ENCODE results near the gene PET100. TPM values are rescaled to one million over a fixed set of nuclear protein-coding genes. Genes with fewer than 3 reads are reported as not detected.

The PET100 gene
- total RNA-seq, 1 donor from 2014 or later = 123 TPM

DNA sequence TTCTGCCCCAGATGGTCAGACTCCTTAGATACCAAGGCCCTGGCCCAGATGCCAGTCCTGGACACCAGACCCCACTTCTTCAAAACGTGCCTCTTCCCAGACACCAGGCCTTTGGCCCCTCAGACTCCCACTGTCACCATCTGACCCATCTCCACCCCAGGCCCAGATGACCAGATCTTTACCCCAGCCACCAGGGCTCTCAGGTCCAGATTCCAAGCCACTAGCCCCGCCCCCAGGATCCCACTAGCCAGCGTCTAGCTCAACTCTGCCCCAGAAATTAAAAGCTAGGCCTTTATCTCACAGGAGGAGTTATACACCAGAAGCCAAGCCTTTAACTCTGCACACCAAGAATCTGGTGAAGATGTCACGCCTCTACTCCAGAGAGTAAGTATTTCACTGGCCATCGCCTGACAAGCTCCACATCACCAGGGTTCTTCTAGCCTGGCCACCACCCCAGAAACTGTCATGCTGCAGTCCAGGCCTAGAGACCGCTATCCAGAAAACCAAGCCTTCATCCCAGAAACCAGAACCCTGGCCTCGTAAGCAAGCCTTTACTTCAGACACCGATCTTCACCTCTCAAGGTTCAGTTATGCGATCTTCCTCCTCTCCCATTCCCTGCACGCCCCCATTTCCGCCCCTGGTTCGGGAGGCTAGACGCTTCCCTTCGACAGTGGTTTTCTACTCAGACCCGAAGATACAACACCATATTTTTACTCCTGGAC is 843 bp upstream of the PET100 start:
- ATAC-seq (ENCODE audit: low read depth) (no peak), DNase-seq (no peak)
- H3K4me3 Mint-ChIP-seq = peak overlapping the region; percentile 98
- peaks cover 37% of the 10 kb centered on the region for H3K4me1 Mint-ChIP-seq
- POLR2A ChIA-PET = interaction anchor here (0.6 to 2.1 kb wide), 18 partner anchors 9 to 885 kb away, joined by 3 to 14 read pairs (median 4); partner anchors contain the start of genes MAP2K7, MCOLN1, SNAPC2 and STXBP2
- peak overlapping the region; percentile 98 for H3K27ac Mint-ChIP-seq
- intact Hi-C loops (cut with micrococcal nuclease) = loop anchor here (1.0 kb wide), 3 partner anchors 9 to 315 kb away; partner anchors contain the start of genes PNPLA6, STXBP2 and TIMM44
- TF ChIP-seq, protein P1, sequence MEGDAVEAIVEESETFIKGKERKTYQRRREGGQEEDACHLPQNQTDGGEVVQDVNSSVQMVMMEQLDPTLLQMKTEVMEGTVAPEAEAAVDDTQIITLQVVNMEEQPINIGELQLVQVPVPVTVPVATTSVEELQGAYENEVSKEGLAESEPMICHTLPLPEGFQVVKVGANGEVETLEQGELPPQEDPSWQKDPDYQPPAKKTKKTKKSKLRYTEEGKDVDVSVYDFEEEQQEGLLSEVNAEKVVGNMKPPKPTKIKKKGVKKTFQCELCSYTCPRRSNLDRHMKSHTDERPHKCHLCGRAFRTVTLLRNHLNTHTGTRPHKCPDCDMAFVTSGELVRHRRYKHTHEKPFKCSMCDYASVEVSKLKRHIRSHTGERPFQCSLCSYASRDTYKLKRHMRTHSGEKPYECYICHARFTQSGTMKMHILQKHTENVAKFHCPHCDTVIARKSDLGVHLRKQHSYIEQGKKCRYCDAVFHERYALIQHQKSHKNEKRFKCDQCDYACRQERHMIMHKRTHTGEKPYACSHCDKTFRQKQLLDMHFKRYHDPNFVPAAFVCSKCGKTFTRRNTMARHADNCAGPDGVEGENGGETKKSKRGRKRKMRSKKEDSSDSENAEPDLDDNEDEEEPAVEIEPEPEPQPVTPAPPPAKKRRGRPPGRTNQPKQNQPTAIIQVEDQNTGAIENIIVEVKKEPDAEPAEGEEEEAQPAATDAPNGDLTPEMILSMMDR (IDR thresholded peaks at IDR 0.05) = no peak
- no peaks in the 10 kb centered on the region for H3K9me3 Mint-ChIP-seq
- CTCF ChIA-PET = interaction anchor here (1.4 kb wide), 1 partner anchor 52 kb away, joined by 3 read pairs; the partner anchor contains the start of gene TRAPPC5
- H3K36me3 Mint-ChIP-seq (ENCODE audit: low read depth) = peaks cover 42% of the 10 kb centered on the region
- H3K27me3 Mint-ChIP-seq = no peaks in the 10 kb centered on the region

DNA sequence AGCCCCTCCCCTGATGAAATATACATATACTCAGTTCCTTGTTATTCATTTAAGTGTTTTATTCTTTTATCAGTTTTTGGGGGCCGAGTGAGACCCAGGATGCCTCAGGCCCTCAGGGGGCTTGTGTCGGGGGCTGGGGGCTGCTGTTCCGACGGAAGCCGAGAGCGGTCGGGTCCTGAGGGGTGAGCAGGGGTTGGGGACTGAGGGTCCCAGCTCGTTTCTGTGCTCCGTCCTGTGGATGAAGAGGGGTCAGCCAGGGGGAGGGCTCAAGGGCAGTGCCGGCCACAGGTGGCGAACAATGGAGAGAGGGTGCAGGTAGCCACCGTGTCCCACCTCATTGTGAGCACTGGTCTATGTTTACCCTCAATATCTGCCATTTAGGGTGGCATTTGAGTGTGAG is 2.0 kb downstream of the PET100 start:
- Mint-ChIP-seq H3K27ac (no peak overlapping the region), H3K4me1 (peaks cover 45% of the 10 kb centered on the region), H3K27me3 (no peaks in the 10 kb centered on the region), H3K36me3 (ENCODE audit: low read depth) (peaks cover 24% of the 10 kb centered on the region), H3K9me3 (no peaks in the 10 kb centered on the region), H3K4me3 (no peak overlapping the region)
- CTCF ChIA-PET = no interaction called here
- intact Hi-C loops (cut with micrococcal nuclease) = no loop called here
- no peak for DNase-seq
- POLR2A ChIA-PET = interaction anchor here (0.7 kb wide), 1 partner anchor 289 kb away, joined by 3 read pairs; no protein-coding TSS in a partner anchor
- TF ChIP-seq, protein P1 (IDR thresholded peaks at IDR 0.05) = no peak
- no peak for ATAC-seq (ENCODE audit: low read depth)

DNA sequence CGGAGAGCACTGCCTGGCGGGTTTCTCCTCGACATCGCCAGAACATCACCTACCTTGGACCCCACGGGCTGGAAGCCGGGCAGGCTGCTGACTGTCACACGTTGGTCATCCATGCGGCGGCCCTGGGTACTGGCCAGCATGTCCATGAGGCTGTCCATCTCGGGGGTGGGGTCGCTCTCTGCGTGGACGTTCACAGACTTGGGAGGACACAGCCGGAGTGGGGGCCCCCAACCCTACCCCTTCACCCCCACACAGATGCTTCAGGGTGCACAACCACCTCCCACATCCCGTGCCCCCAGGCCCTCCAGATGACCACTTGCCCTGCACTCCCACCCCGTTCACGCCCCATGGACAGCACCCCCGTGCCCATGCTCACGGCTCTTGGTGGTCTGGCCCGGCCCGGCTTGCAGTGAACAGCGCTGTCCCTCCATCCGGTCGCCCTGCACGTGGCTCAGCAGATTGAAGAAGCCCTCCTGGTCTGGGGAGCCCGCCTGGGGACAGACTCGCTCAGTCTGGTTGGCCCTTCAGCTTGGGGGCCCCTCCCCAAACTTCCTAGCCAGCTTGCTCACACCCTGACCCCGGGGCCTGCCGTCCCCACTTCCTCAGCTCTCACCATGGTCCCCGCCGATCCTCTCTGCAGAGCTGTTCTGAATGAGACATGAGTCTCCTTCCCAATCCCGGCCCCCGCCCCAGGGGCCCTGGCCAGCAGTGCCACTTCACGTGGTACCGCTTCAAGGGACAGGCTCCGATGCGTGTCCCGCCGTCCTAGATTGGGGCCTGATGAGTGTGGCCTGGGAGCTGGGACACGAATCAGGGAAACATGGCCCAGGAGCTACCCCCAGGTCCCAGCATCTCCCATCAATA is 3.0 kb downstream of the PET100 start:
- CTCF ChIA-PET = no interaction called here
- DNase-seq = no peak
- H3K27me3 Mint-ChIP-seq = no peaks in the 10 kb centered on the region
- no peaks in the 10 kb centered on the region for H3K9me3 Mint-ChIP-seq
- H3K27ac Mint-ChIP-seq = no peak overlapping the region
- TF ChIP-seq, protein P1 (IDR thresholded peaks at IDR 0.05) = no peak
- H3K4me3 Mint-ChIP-seq = no peak overlapping the region
- intact Hi-C loops (cut with micrococcal nuclease) = no loop called here
- ATAC-seq (ENCODE audit: low read depth) = no peak
- POLR2A ChIA-PET = no interaction called here
- peaks cover 48% of the 10 kb centered on the region for H3K4me1 Mint-ChIP-seq
- H3K36me3 Mint-ChIP-seq (ENCODE audit: low read depth) = peaks cover 18% of the 10 kb centered on the region

DNA sequence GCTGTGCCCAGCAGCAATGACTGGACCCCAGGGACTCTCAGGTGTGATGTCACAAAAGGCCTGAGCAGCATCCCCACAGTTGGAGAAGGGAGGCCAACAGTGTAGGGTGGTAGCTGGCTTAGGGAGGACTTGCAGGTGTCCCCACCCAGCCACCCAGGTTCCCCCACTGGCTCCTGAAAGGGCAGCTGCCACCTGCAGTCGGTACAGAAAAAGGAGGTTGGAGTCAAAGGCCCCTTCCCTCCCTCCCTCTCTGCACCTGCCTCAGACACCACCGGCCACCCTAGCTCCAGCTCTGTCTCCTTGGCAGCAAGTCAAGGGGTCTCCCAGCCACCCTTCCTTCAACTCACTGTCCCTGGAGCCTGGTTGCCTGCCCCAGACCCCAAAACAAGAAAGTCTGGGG is 4.1 kb downstream of the PET100 start, which contains the start of gene PCP2:
PCP2 (minus strand) TSS at position 22 of the 400 bp plus-strand sequence. CDS start 262 bp downstream, outside the sequence.
- ChIA-PET CTCF (no interaction called here), POLR2A (no interaction called here)
- no peaks in the 10 kb centered on the region for H3K27me3 Mint-ChIP-seq
- H3K36me3 Mint-ChIP-seq (ENCODE audit: low read depth) = peaks cover 18% of the 10 kb centered on the region
- H3K4me3 Mint-ChIP-seq = no peak within 1 kb of the TSS
- no peaks in the 10 kb centered on the region for H3K9me3 Mint-ChIP-seq
- intact Hi-C loops (cut with micrococcal nuclease) = no loop called here
- no peak for DNase-seq
- TF ChIP-seq, protein P1 (IDR thresholded peaks at IDR 0.05) = no peak
- no peak for ATAC-seq (ENCODE audit: low read depth)
- H3K27ac Mint-ChIP-seq = no peak within 1 kb of the TSS
- peaks cover 48% of the 10 kb centered on the region for H3K4me1 Mint-ChIP-seq

DNA sequence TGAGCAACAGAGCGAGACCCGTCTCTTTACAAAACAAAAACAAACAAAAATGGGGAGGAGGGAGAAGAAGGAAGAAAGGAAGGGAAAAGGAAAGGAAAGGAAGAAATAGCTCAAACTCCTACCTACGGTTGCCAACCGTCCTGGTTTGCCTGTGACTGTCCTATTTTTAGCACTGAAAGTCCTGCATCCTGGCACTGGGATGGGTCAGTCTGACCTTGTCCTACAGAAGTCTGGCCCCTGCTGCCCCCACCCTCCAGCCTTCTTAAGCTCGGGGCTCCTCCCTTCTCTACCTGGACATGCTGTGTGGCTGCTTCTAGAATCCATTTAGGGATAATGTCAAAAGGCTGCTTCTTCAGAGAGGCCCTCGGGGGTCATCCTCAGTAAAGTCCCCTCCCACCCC is 6.1 kb downstream of the PET100 start:
- H3K36me3 Mint-ChIP-seq (ENCODE audit: low read depth) = peaks cover 24% of the 10 kb centered on the region
- intact Hi-C loops (cut with micrococcal nuclease) = loop anchor here (2.0 kb wide), 2 partner anchors 17 to 101 kb away; partner anchors contain the start of gene PNPLA6
- DNase-seq (no peak), ATAC-seq (ENCODE audit: low read depth) (no peak)
- peak overlapping the region; percentile 86 for H3K4me3 Mint-ChIP-seq
- ChIA-PET POLR2A (no interaction called here), CTCF (no interaction called here)
- H3K27me3 Mint-ChIP-seq = no peaks in the 10 kb centered on the region
- TF ChIP-seq, protein P1 (IDR thresholded peaks at IDR 0.05) = no peak
- no peaks in the 10 kb centered on the region for H3K9me3 Mint-ChIP-seq
- H3K27ac Mint-ChIP-seq = no peak overlapping the region
- peaks cover 40% of the 10 kb centered on the region for H3K4me1 Mint-ChIP-seq
